GM19324 (cell line): ENCODE data around the gene CYTH3.
"Not testable (repeated sequence)": the region's sequence is repeated elsewhere in the genome, so short reads cannot be mapped to it uniquely, and the experiment has no call there.

Source experiments
- ATAC-seq: cut with Tn5 transposase; IDR thresholded peaks from one replicate; pipeline ENCODE4 v1.9.1; 2021; ENCODE audit warnings: mild to moderate bottlenecking, moderate library complexity; ENCODE audit not compliant: unreplicated experiment, low FRiP score

The CYTH3 gene, protein sequence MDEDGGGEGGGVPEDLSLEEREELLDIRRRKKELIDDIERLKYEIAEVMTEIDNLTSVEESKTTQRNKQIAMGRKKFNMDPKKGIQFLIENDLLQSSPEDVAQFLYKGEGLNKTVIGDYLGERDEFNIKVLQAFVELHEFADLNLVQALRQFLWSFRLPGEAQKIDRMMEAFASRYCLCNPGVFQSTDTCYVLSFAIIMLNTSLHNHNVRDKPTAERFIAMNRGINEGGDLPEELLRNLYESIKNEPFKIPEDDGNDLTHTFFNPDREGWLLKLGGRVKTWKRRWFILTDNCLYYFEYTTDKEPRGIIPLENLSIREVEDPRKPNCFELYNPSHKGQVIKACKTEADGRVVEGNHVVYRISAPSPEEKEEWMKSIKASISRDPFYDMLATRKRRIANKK

GRCh38 chr7:6272481-6273323 lies at the start of gene CYTH3:
CYTH3 (minus strand) TSS chr7:6272624; CDS start chr7:6272507, 117 bp downstream.
- ATAC-seq, result peak; percentile 71

DNA sequence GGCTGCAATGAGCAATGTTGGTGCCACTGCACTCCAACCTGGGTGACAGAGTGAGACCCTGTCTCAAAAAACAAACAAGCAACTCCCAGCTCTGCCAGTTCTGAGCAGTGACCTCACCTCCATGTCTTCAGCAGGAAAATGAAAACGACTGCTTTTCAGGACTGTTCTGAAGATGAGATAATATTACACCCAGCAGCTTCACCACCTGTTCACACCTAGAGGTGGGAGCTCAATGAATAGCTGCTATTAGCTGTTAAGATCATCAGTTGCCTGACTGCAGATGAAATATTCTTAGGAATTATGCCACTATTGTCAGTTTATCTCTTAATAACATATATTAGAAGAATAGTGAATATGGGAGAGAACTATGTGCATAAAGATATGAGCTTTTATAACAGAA lies 48.4 kb upstream of the CYTH3 start:
- ATAC-seq, result no peak

- ATAC-seq, result no peak
Observed at GRCh38 chr7:6317797-6318438, 45.5 kb upstream of the CYTH3 start.

GRCh38 chr7:6316226-6316625 lies 43.8 kb upstream of the CYTH3 start:
- no peak for ATAC-seq

DNA sequence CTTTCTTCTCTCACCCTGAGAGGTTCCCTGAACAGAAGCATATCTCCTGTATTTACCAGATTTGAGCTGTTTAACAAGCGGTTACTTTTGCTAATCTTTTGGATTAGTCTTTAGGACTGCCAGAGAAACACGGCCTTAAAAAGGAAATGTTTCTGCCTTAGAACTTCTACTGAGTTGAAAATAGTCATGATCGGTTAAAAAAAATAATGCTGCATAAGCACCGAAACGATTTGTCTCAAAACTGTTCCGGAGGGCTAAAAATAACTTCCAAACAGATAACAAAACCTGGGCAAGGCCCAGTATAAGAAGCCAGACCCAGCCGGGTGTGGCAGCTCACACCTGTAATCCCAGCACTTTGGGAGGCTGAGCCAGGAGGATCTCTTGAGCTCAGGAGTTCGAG lies 43.3 kb upstream of the CYTH3 start:
- ATAC-seq, result no peak

DNA sequence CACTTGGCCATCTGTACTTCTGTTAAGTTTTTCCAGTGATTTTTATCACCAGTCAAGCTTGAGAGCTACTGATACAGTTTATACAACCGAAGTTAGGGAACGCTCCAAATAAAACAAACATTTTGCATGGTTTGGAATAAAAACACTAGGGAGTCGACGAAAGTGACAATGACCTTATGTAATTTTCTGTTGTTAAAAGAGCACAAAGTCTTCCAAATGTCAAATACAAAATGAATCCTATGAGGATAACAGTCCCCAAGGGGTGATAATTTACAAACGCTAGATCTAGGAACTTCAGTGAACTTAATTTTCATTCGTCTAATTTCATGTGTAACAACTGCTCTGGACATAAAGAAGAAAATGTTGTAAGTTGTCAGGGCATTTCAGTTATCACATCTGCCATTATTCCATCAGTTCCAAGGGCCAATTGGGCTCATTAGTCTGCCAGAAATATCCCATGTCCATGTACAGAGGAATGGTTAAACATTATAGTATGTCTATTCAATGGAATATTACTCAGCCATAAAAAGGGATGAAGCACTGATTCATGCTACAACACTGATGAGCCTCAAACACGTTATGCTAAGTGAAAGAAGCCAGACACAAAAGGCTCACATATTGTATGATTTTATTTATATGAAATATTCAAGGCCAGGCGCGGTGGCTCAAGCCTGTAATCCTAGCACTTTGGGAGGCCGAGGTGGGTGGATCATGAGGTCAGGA lies 38.0 kb upstream of the CYTH3 start:
- ATAC-seq, result no peak

- no peak for ATAC-seq
Observed at GRCh38 chr7:6307762-6308161, 35.3 kb upstream of the CYTH3 start.

DNA sequence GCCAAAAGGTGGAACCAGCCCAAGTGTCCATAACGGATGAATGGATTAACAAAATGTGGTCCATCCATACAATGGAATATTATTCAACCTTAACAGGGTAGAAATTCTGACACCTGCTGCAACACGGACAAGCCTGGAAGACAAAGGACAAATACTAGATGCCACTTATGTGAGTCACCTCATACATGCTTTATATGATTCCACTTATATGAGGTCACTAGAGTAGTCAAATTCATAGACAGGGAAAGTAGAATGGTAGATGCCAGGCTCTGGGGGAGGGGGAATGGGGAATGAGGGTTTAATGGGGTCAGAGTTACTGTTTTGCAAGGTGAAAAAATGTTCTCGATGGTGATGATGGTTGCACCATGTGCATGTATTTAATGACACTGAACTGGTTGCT lies 34.0 kb upstream of the CYTH3 start:
- no peak for ATAC-seq

- no peak for ATAC-seq
Observed at GRCh38 chr7:6305330-6305729, 32.9 kb upstream of the CYTH3 start.

DNA sequence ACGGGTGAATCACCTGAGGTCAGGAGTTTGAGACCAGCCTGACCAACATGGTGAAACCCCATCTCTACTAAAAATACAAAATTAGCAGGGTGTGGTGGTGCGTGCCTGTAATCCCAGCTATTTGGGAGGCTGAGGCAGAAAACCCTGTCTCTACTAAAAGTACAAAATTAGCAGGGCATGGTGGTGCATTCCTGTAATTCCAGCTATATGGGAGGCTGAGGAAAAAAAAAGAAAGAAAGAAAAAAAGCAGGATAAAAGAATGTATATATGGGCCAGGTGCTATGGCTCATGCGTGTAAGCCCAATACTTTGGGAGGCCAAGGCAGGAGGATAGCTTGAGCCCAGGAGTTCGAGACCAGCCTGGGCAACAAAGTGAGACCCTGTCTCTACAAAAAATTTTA lies 29.0 kb upstream of the CYTH3 start:
- ATAC-seq, result not testable (repeated sequence)

- no peak for ATAC-seq
Observed at GRCh38 chr7:6299774-6300173, 27.4 kb upstream of the CYTH3 start.

DNA sequence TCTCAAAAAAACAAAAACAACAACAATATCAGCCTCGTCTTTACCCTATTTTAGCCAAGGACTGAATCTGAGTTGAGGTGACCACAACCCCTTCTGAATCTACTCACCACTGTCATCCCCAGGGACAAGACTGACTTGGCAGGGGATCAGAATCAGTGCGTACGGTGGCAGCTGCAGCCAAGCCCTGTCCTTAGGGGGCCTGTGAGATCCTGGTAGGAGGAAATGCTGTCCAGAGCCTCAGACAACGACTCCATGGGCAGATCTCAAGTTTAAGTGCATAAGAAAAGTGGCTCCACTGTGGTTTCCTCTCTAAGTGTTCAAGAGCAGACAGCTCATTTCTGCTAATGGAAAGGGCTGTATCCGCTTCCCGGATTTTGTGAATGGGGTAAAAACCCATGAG lies 22.4 kb upstream of the CYTH3 start:
- no peak for ATAC-seq

DNA sequence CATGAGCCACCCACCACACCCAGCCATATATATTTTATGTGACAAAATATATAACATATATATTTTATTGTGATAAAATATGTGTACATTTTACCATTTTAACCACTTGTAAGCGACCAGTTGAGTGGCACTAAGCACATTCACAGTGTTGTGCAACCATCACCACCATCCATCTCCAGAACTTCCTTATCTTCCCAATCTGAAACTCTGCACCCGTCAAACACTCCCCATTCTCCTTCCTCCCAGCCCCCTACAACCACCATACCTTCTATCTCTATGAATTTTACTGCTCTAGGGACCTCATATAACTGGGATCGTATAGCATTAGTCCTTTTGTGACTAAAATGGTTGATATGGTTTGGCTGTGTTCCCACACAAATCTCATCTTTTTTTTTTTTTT lies 20.8 kb upstream of the CYTH3 start:
- no peak for ATAC-seq

GRCh38 chr7:6291941-6292340 lies 19.5 kb upstream of the CYTH3 start:
- ATAC-seq, result not testable (repeated sequence)

GRCh38 chr7:6291531-6291930 lies 19.1 kb upstream of the CYTH3 start:
- no peak for ATAC-seq

DNA sequence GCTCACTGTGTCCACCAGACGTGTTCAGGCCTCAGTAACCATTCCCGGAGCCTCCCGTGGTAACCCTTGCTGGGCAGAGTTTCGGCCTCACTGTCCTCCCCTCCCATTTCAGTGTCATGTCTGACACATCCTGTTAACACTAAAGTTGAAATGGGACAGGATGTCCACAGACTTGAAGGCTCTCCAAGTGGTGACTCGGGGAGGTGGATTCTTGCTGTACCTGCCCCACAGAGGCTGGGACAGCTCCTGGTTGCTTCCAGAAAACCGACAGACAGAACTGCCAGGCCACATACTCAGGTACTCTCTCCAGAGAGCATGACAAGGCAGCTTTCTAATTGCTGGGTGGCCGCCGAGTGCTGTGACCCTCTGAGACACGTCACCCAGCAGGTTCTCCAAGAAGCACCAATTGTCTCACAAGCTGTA lies 17.9 kb upstream of the CYTH3 start:
- ATAC-seq, result no peak

DNA sequence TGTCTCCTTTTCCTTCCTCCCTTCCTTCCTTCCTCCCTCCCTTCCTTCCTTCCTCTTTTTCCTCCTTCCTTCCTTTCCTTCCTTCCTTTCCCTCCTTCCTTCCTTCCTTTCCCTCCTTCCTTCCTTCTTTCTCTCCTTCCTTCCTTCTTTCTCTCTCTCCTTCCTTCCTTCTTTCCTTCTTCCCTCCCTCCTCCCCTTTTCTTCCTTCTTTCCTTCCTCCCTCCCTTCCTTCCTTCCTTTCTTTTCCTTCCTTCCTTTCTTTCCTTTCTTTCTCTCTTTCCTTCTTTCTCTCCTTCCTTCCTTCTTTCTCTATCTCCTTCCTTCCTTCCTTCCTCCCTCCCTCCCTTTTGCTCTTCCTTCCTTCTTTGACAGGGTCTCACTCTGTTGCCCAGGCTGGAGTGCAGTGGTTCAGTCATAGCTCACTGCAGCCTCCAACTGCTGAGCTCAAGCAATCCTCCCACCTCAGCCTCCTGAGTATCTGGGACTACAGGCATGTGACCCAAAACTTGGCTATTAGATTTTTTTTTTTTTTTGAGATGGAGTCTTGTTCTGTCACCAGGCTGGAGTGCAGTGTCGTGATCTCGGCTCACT lies 15.9 kb upstream of the CYTH3 start:
- no peak for ATAC-seq

GRCh38 chr7:6286486-6286885 lies 14.1 kb upstream of the CYTH3 start:
- no peak for ATAC-seq

GRCh38 chr7:6284461-6285360 lies 12.3 kb upstream of the CYTH3 start:
- ATAC-seq, result no peak
